ENCODE data around the gene UBA52. TPM values are rescaled to one million over a fixed set of nuclear protein-coding genes. Genes with fewer than 3 reads are reported as not detected.
A peak's percentile ranks its signal among the peaks of the same experiment; 100 is the strongest.

Gene UBA52
- polyA plus RNA-seq, 6 donors from 2014 or later = 1,188 to 1,782 (median 1,685) TPM

DNA sequence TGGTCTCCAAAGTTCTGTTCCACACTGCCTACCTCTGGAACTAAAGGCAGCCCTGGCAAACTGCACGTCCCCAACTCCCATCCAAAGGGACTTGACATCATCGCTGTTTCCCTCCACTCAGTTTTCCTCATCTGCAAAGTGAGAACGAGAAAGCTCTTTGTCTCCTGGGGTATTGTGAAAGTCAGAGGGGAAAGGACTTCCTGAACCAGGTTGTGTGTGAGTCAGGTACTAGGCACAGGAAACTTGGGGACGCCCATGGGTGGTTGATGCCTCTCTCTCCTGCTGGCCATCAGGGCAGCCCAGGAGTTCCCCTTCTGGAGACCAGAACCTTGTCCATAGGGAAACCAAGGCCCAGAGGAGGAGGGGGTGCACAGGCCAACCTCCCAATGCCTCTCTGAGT lies 30.2 kb downstream of the UBA52 start:
- no peak for ATAC-seq (ENCODE audit: low read depth in 2 of 2)
- Mint-ChIP-seq H3K27me3 (peaks cover 22 to 75% (median 35%) of the 10 kb centered on the region in 3 donors), H3K27ac (no peak overlapping the region), H3K4me3 (peak overlapping the region in 1 of 8 donors; percentile 47), H3K4me1 (peaks cover 10 to 17% (median 13%) of the 10 kb centered on the region in 3 donors), H3K36me3 (no peaks in the 10 kb centered on the region), H3K9me3 (peaks cover 0 to 2% (median 0%) of the 10 kb centered on the region in 7 donors)
- no peak for DNase-seq

DNA sequence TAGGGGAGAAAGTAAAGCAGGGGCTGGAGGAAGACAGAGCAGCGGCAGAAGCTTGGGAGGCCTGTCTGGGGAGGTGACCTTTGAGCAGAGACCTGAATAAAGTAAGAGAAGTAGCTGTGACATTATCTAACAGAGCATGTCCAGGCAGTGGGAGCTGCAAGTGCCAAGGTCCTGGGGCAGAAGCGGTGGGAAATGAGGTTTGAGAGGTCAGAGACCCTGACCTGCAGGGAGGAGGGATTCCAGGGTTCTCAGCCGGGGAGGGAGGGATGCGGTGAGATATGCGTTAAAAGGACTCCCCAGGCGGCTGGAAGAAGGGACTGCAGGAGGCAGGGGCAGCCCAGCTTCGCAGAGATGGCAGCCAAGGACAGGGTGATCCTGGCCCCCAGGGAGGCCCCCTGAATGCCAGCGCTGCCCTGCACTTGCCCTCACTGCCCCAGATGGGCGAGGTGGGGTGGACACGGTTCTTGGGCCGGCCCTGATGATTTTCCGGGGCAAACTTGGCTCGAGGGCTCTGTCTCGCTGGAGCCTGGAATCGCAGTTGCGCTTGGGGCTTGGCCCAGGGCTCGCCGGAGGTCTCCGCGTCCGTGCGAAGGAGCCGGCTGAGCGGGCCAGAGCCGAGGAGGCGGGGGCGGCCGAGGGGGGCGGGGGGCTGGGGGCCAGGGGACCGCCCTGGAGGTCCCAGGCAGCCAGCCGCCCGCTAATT lies 31.7 kb downstream of the UBA52 start:
- Mint-ChIP-seq H3K27ac (peak overlapping the region in 1 of 6 donors; percentile 25), H3K4me1 (peaks cover 10 to 26% (median 18%) of the 10 kb centered on the region in 3 donors), H3K27me3 (peaks cover 22 to 76% (median 44%) of the 10 kb centered on the region in 3 donors), H3K9me3 (peaks cover 0 to 2% (median 0%) of the 10 kb centered on the region in 7 donors), H3K4me3 (peak overlapping the region in 2 of 8 donors; percentile 13 to 42), H3K36me3 (no peaks in the 10 kb centered on the region)
- ATAC-seq (ENCODE audit: low read depth in 2 of 2) (peak; percentile 65 to 67), DNase-seq (no peak)

DNA sequence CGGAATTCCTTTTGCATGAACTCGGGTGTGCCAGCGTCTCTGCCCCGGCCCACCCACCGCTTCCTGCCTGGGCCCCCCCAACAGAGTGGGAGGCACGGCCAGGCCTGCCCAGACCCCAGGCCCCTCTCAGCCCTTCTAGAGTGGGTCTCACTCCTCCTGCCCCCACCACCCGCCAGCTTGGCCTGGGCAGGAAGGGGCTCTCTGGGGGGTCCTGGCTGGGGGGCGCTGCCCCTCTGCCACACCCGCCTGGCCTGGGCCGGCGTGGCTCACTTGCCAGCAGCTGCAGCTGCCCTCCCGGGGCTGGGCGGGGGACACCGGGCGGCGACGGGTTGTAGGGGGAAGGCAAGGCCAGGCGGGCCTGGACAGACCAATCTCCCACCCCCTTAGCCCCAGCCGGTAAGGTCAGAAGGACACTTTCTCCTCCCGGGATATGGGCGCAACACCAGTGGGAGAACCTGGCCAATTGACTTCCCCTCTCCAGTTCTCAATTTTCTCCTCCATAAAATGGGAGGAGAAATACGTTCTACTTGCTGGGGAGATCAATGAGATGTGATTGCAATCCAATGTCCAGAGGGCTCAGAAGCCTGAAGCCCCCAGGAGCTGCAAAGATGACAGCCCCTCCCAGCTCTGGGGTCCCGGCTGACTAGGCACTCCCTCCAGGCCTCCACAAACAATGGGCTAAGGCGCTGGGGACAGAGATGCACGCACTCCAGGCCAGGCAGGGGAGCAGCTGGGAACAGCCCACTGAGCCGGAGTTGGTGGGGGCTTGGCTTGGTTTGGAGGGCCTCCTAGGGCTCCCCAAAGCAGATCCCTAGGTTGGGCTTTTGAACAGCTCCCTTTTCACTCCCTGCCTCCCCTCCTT lies 32.5 kb downstream of the UBA52 start:
- Mint-ChIP-seq H3K4me3 (no peak overlapping the region), H3K27ac (peak overlapping the region in 1 of 6 donors; percentile 60), H3K36me3 (no peaks in the 10 kb centered on the region), H3K9me3 (peaks cover 0 to 2% (median 0%) of the 10 kb centered on the region in 7 donors), H3K27me3 (peaks cover 30 to 76% (median 52%) of the 10 kb centered on the region in 3 donors), H3K4me1 (peaks cover 12 to 33% (median 26%) of the 10 kb centered on the region in 3 donors)
- no peak for DNase-seq
- ATAC-seq (ENCODE audit: low read depth in 2 of 2) = no peak

DNA sequence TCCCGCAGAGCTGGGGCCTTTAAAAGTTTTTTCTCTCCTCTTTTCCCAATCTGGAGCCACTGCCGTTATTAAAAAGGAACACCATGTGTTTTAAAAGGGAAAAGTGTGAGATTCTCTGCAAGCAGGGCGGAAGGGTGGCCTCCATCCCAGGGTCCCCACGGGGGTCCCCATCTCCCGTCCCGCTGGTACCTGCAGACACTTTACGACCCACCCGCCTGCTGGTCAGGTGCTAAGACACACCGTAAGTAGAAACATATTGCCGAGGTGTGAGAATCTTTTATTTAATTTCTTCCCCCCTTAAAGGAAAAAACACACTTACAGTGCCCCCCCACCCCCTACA lies 33.1 kb downstream of the UBA52 start:
- Mint-ChIP-seq H3K27ac (peak overlapping the region in 1 of 6 donors; percentile 47), H3K27me3 (peaks cover 35 to 76% (median 58%) of the 10 kb centered on the region in 3 donors), H3K36me3 (no peaks in the 10 kb centered on the region), H3K4me3 (peak overlapping the region in 1 of 8 donors; percentile 48), H3K9me3 (peaks cover 0 to 2% (median 0%) of the 10 kb centered on the region in 7 donors), H3K4me1 (peaks cover 14 to 36% (median 26%) of the 10 kb centered on the region in 3 donors)
- DNase-seq (no peak), ATAC-seq (ENCODE audit: low read depth in 2 of 2) (no peak)

DNA sequence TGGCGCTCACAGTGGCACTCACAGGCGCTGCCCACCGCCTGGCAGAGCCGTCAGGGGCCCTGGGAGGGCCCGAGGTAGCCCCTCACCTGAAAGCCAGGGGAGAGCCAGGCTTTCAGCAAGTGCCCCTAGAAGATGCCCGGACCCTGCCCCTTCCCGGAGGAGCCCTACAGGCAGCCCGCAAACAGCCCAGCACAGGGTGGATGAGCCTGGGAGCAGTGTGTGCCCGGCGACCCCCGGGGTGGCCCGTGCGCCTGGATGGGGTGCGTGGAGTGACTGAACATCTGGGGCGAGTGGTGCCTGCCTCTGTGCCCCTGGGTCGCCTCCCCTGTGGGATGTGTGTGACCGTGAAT lies 33.5 kb downstream of the UBA52 start:
- Mint-ChIP-seq H3K27me3 (peaks cover 35 to 76% (median 61%) of the 10 kb centered on the region in 3 donors), H3K9me3 (peaks cover 0 to 2% (median 0%) of the 10 kb centered on the region in 7 donors), H3K36me3 (no peaks in the 10 kb centered on the region), H3K4me3 (peak overlapping the region in 7 of 8 donors; percentile 28 to 84 (median 65)), H3K4me1 (peaks cover 14 to 36% (median 26%) of the 10 kb centered on the region in 3 donors), H3K27ac (peak overlapping the region in 4 of 6 donors; percentile 45 to 90 (median 72))
- no peak for ATAC-seq (ENCODE audit: low read depth in 2 of 2)
- DNase-seq = no peak

DNA sequence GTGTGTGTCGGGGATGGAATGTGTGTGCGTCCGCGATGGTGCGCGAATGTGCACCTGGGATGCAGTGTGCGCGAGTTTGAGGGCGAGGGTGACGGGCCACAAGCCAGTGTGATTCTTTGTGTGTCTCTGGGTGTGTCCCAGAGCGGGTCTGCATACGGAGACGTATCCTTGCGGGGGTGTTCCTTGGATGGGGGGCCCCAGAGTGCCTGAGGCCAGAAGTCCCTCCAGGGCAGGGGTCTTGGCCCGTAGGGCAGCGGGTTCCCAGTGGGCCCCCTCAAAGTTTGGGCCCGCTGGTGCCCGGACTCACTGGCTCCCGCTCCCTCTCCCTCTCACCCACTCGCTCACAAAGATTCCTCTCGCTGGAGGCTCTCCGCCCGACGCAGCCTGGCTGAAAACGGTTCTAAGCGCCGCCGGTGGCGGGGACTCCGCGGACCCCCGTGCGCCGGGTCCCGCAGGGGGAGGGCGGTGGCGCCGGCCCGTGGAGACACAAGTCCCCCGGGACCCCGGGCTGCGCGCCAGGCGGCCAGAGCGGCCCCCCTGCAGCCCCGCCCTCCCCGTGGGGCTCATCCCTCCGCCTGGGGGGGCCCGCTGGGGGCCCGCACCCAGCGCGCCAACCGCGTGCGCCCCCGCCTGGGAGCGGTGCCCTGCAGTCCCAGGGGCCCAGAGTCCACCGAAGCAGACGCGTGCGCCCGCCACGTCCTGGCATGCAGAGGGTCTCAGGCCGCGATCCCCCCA lies 34.1 kb downstream of the UBA52 start:
- DNase-seq = no peak
- H3K36me3 Mint-ChIP-seq = no peaks in the 10 kb centered on the region
- H3K4me1 Mint-ChIP-seq = peaks cover 14 to 36% (median 26%) of the 10 kb centered on the region in 3 donors
- H3K9me3 Mint-ChIP-seq = peaks cover 0 to 2% (median 0%) of the 10 kb centered on the region in 7 donors
- H3K27me3 Mint-ChIP-seq = peaks cover 35 to 72% (median 62%) of the 10 kb centered on the region in 3 donors
- ATAC-seq (ENCODE audit: low read depth in 2 of 2) = no peak
- peak overlapping the region in 4 of 6 donors; percentile 45 to 90 (median 72) for H3K27ac Mint-ChIP-seq
- peak overlapping the region; percentile 28 to 84 (median 56) for H3K4me3 Mint-ChIP-seq

DNA sequence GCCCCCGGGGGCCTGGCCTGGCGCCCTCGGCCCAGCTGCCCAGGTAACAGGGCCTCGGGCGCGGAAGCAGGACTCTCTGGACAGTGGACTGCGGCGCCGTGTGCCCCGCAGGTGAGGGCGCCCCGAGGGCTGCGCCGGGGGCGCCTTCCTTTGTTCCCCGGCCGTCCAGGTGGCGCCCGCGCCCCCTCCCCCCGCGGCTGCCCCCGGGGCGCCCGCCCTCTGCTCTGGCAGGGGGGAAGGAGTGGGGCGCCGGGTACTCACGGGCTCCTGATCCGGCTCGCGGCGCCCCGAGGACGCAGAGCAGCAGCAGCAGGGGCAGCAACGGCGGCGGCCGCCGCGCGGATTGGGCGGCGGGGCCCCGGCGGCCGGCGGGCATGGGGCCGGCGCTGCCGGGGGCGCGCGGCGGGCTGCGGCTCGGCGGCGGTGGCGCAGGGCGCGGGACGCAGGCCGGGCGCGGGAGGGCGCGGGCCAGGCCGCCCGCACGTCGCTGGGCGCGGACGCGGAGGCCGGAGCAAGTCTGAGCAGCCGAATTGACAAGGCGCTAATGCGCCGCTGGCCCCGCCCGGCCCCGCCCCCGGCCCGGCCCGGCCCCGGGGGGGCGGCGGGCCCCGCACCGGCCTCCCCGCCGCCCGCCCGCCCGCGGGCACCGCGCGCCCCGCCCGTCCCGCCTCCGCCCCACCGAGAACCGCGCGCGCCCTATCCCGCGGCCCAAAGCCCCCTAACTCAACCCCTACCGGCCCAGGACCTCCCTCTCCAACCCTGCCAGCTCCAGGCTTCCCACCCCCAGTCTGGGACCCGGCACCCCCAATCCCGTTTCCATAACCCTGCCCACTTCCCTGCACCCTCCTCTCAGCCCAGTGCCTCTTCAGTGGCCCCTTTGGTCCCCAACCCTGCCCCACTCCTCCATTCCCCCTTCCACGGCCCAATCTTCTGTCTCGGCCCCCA lies 34.9 kb downstream of the UBA52 start, which contains the start of gene CRLF1:
Gene CRLF1 (minus strand): TSS at position 519 of the 945 bp plus-strand sequence. CDS start 143 bp downstream, at position 376.
- peaks cover 20 to 42% (median 31%) of the 10 kb centered on the region in 3 donors for H3K4me1 Mint-ChIP-seq
- H3K27me3 Mint-ChIP-seq = peaks cover 41 to 74% (median 66%) of the 10 kb centered on the region in 3 donors
- H3K27ac Mint-ChIP-seq = peak within 1 kb of the TSS in 3 of 6 donors; percentile 55 to 81 (median 59)
- peak within 1 kb of the TSS in 7 of 8 donors; percentile 35 to 84 (median 65) for H3K4me3 Mint-ChIP-seq
- peaks cover 0 to 2% (median 0%) of the 10 kb centered on the region in 7 donors for H3K9me3 Mint-ChIP-seq
- no peaks in the 10 kb centered on the region for H3K36me3 Mint-ChIP-seq
- no peak for DNase-seq
- ATAC-seq (ENCODE audit: low read depth in 2 of 2) = no peak

DNA sequence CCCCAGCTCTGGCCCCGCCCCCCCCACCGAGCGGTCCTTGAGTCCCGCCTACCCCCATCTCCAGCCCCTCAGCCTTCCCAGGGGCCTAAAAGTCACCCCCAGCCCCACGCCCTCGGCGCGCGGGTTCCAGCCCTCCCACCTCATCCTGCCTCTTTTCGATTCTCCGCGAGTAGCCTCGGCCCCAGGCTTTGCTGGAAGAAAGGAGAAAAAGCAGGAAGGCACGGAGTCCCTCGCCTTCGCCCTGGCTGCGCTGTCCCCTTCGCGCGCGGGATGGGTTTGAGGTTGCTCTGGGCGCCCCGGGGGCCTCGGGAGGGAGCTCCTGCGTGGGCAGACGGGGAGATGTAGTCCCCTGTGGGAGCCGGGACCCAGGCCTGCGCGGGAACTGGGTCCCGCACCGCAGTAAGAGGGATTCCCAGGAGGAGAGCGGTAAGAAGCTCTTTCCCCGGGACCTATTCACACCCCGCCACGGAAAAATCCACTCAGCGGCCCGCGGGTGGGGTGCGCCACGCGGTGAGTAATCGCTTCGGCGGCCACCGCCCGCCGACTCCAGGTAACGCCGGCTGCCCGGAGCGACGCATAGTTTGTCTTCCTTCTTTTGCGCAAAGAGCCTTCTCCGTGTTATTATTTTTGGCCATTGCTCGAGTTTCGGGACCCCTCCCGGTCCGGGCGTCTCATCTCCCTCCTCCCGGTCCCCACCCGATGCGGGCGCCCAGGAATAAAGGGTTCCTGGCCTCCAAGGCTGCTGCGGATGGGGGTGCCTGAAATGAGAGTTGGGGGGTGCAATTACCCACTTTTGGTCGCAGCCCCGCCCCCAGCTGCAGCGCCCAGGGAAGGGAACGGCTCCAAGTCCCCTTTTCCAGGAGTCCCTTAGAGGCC lies 35.8 kb downstream of the UBA52 start:
- no peak for DNase-seq
- ATAC-seq (ENCODE audit: low read depth in 2 of 2) = no peak
- H3K4me3 Mint-ChIP-seq = peak overlapping the region in 6 of 8 donors; percentile 34 to 72 (median 46)
- peak overlapping the region in 2 of 6 donors; percentile 59 to 81 for H3K27ac Mint-ChIP-seq
- peaks cover 26 to 50% (median 38%) of the 10 kb centered on the region in 3 donors for H3K4me1 Mint-ChIP-seq
- H3K9me3 Mint-ChIP-seq = peaks cover 0 to 2% (median 0%) of the 10 kb centered on the region in 7 donors
- peaks cover 44 to 74% (median 66%) of the 10 kb centered on the region in 3 donors for H3K27me3 Mint-ChIP-seq
- no peaks in the 10 kb centered on the region for H3K36me3 Mint-ChIP-seq

DNA sequence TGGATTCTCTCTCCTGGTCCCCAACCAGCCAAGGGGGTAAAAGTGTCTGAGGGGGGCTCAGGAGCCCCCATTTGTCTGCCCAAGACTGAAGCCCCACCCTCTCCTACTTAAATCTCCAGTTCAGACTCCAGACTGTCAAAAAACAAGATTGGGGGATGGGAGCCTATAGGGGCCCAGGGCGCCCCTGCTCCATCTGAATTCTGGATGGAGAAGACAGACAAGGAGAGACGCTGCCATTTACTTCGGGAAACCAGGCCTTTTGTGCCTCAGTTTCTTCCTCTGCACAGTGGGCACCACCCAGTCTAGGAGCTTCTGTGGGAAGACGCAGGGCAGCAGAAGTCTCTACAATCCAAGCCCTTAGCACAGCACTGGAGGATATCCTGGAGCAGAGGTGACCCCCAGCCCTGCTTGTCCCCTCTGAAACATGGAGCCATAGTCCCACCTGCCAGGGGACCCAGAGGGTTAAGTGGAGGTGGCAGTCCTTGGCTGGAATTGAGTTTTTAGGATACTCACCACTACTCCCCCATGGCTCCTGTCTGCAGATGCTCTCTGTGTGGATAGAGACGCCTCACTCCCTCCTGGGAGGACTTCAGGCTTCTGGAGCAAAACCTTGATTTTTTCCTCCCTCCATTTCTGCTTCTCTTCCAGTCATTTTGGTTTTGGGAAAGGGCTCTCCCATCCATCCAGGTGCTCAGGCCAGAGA lies 36.6 kb downstream of the UBA52 start:
- H3K27me3 Mint-ChIP-seq = peaks cover 40 to 72% (median 66%) of the 10 kb centered on the region in 3 donors
- peak overlapping the region in 6 of 8 donors; percentile 2 to 75 (median 46) for H3K4me3 Mint-ChIP-seq
- H3K9me3 Mint-ChIP-seq = peaks cover 0 to 2% (median 0%) of the 10 kb centered on the region in 7 donors

DNA sequence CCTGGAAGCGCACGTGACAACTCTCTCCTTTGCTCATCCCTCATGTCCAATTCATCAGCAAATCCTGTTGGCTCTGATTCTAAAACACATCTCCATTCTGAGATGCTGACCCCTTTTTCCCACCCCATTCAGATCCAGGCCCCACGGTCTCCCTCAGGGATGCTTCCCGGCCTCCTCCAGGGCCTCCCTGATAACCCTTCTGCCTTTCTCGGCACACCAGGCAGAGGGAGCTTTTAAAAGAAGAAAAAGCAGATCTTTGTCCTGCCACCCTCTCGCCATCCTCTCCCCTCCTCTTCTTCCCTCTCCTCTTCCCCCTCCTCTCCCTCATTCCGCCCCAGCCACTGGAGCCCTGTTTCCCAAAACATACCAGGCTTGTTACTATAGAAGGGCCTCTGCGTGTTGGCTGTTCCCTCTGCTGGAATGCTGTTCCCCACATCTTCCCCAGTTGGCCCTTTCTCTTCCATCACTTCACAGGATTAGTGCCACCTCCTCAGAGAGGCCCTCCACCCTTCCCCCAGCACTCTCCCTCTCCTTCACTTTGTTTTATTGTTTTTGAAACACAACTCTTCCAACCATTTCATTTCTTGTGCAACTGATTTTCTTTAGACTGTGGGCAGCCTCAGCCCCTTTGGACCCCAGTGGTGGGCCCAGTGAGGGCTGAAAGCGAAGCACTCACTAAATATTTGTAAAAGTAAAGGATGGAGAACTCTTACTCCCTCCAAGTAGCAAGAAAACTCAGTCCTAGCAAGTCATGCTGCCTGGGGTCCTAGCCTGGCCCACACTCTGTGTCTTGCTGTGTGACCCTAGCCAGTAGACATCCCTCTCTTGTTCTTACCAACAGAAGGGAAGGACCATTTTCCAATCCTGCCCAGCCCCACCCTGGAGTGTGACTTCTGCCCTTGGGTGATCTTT lies 37.4 kb downstream of the UBA52 start:
- ATAC-seq (ENCODE audit: low read depth in 2 of 2) (no peak), DNase-seq (no peak)
- peak overlapping the region in 1 of 6 donors; percentile 84 for H3K27ac Mint-ChIP-seq
- peaks cover 38 to 78% (median 70%) of the 10 kb centered on the region in 3 donors for H3K27me3 Mint-ChIP-seq
- peaks cover 0 to 2% (median 0%) of the 10 kb centered on the region in 7 donors for H3K9me3 Mint-ChIP-seq
- H3K4me3 Mint-ChIP-seq = peak overlapping the region in 6 of 8 donors; percentile 2 to 75 (median 44)
- no peaks in the 10 kb centered on the region for H3K36me3 Mint-ChIP-seq
- H3K4me1 Mint-ChIP-seq = peaks cover 29 to 56% (median 39%) of the 10 kb centered on the region in 3 donors

More for the DNA sequence above, 36.6 kb downstream of the UBA52 start:
- no peak overlapping the region for H3K27ac Mint-ChIP-seq
- DNase-seq (no peak), ATAC-seq (ENCODE audit: low read depth in 2 of 2) (no peak)
- no peaks in the 10 kb centered on the region for H3K36me3 Mint-ChIP-seq
- H3K4me1 Mint-ChIP-seq = peaks cover 25 to 50% (median 37%) of the 10 kb centered on the region in 3 donors

Data from naive B cell (primary cell).